ENCODE measurements around the gene DENND1B. TPM values are rescaled to one million over a fixed set of nuclear protein-coding genes. Genes with fewer than 3 reads are reported as not detected.

DENND1B gene
- total and polyA plus RNA-seq, 9 of the 15 experiments (the other 6 are each of a cell fraction or from before 2014, with no cell fraction given) = 2.1 to 12.1 (median 7.5) TPM

DNA sequence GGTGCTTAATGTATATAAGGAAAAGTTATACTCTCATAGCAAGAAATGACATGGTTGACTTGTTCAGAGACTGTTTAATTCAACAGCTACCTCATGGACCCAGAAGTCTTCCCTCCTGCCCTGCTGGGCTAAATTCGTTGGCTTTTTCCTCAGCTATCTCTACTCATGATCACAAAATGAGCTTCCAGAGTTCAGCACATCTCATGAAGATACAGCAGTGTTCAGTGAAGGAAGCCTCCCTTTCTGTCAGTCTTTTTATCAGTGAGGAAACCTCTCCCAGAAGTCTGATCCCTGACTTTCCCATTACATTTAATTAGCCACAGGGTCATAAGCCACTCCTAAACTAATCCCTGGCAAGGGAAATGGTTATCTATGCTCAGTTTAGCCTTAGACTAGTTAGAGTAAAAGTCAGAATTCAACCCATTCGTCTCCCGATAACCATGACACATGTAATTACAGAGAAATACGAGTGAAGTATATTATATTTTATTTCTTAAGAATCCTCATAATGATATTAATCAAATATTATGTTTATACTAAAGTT, 97.5 kb downstream of the DENND1B start:
- intact Hi-C loops (cut with micrococcal nuclease) (loop anchor here (10.0 kb wide), 1 partner anchor 487 kb away; no protein-coding TSS in a partner anchor), in situ Hi-C loops (cut with MboI) (no loop called here)
- Histone ChIP-seq H3K36me3 (ENCODE audit: control insufficient read depth, insufficient read depth, low read length) (no peaks in the 10 kb centered on the region), H2AFZ (ENCODE audit: low read depth, low read length) (peak overlapping the region; percentile 62), H3K4me3 (no peak overlapping the region), H3K79me2 (ENCODE audit: control insufficient read depth, insufficient read depth, low read length) (0 out of 3 replicates have a peak, but pooled peaks cover 3% of the 10 kb centered on the region), H3K9me1 (ENCODE audit: control insufficient read depth, insufficient read depth, low read length) (no peaks in the 10 kb centered on the region), H3K9me3 (replicated peaks; ENCODE audit: control insufficient read depth, insufficient read depth, low read depth, low read length) (no peaks in the 10 kb centered on the region), H3K27ac (ENCODE audit: extremely low read depth, low read depth, low read length) (peak overlapping the region; percentile 37; the same call in 1 of the 3 replicates), H3K9ac (ENCODE audit: insufficient read depth in 1 of 2, low read depth in 2 of 2, low read length in 2 of 2) (no peak overlapping the region), H3K27me3 (ENCODE audit: control insufficient read depth in 2 of 2, insufficient read depth in 2 of 2, low read length in 2 of 2) (no peaks in the 10 kb centered on the region), H3K4me1 (replicated peaks in 1 of 2; ENCODE audit: control insufficient read depth in 2 of 2, insufficient read depth in 2 of 2, low read length in 2 of 2) (peaks cover 0 to 13% of the 10 kb centered on the region in 2 experiments; a peak in 2 of 5 replicates), H3K4me2 (ENCODE audit: insufficient read depth, low read length) (peak overlapping the region; percentile 47), H4K20me1 (replicated peaks; ENCODE audit: control insufficient read depth, insufficient read depth, low read length) (no peaks in the 10 kb centered on the region)
- ChIA-PET POLR2A (interaction anchor here (0.7 to 1.1 kb wide), 3 partner anchors 9 to 30 kb away, joined by 3 to 5 read pairs (median 3); no protein-coding TSS in a partner anchor), CTCF (ENCODE audit: low intra/inter-chr PET ratio) (no interaction called here)
- peak in 2 of 4 experiments; percentile 20 to 60 for DNase-seq (ENCODE audit: extremely low read depth in 1 of 4, low spot score in 3 of 4)
- ATAC-seq = peak; percentile 70
- peak; percentile 32 for FAIRE-seq
- peak; percentile 40 for TF ChIP-seq CBFA2T3 (IDR thresholded peaks at IDR 0.05)
- TF ChIP-seq GATA2 (CRISPR knock-in tag; IDR thresholded peaks at IDR 0.05) = peak; percentile 29; the same call in 1 of the 2 replicates
- peak in 1 of 2 experiments; percentile 13; a peak in 1 of 4 replicates for TF ChIP-seq RCOR1 (IDR thresholded peaks at IDR 0.05; ENCODE audit: borderline replicate concordance in 1 of 2, low read depth in 2 of 2, low read length in 2 of 2)
- no peak for TF ChIP-seq ZBTB8A (IDR thresholded peaks at IDR 0.05; ENCODE audit: partially characterized antibody)
- 0 out of 2 replicates have a peak, but pooled peaks have one; percentile 28 for TF ChIP-seq TCF3 (CRISPR knock-in tag; IDR thresholded peaks at IDR 0.05)
- TF ChIP-seq, protein P1, sequence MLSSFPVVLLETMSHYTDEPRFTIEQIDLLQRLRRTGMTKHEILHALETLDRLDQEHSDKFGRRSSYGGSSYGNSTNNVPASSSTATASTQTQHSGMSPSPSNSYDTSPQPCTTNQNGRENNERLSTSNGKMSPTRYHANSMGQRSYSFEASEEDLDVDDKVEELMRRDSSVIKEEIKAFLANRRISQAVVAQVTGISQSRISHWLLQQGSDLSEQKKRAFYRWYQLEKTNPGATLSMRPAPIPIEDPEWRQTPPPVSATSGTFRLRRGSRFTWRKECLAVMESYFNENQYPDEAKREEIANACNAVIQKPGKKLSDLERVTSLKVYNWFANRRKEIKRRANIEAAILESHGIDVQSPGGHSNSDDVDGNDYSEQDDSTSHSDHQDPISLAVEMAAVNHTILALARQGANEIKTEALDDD (IDR thresholded peaks at IDR 0.05) = peak; percentile 98
- TF ChIP-seq, protein P2, sequence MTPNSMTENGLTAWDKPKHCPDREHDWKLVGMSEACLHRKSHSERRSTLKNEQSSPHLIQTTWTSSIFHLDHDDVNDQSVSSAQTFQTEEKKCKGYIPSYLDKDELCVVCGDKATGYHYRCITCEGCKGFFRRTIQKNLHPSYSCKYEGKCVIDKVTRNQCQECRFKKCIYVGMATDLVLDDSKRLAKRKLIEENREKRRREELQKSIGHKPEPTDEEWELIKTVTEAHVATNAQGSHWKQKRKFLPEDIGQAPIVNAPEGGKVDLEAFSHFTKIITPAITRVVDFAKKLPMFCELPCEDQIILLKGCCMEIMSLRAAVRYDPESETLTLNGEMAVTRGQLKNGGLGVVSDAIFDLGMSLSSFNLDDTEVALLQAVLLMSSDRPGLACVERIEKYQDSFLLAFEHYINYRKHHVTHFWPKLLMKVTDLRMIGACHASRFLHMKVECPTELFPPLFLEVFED (CRISPR knock-in tag; conservative IDR thresholded peaks at IDR 0.05) = no peak
- 0 out of 2 replicates have a peak, but pooled peaks have one; percentile 22 for TF ChIP-seq MECOM (CRISPR knock-in tag; IDR thresholded peaks at IDR 0.05)
- peak; percentile 78 for TF ChIP-seq ZNF766 (CRISPR knock-in tag; conservative IDR thresholded peaks at IDR 0.05)
- no peak for TF ChIP-seq FOSL1 (tag; conservative IDR thresholded peaks at IDR 0.05)
- TF ChIP-seq CBX8 (IDR thresholded peaks at IDR 0.05; ENCODE audit: borderline replicate concordance, extremely low read depth, low read depth, low read length, poor library complexity, severe bottlenecking) = no peak
- peak; percentile 51; the same call in 1 of the 2 replicates for TF ChIP-seq CTBP1 (IDR thresholded peaks at IDR 0.05; ENCODE audit: borderline replicate concordance)
- BruUV-seq (replicated peaks) = no TSS peak
- WGBS (ENCODE audit: insufficient coverage, low coverage, missing lambda C conversion rate) = 6% methylated on average over 4 of the region's 4 CpGs
